SK-N-SH treated with all-trans-retinoic acid at 6 μM for 48 hours (cell line): ENCODE results near the gene CCL4.

ENCODE experiments used
- ATAC-seq: fragments of 200-7000 bp; cut with Tn5 transposase; 3 replicates; pipeline ENCODE4 v1.9.1; 2020; ENCODE audit warnings: mild to moderate bottlenecking, moderate library complexity
- BACH2 ChIP-seq: fragments of 250-450 bp; sonication (Bioruptor Pico); IDR thresholded peaks from 2 replicates; pipeline ENCODE4 v1.9.0; 2021; ENCODE audit warnings: mild to moderate bottlenecking, borderline replicate concordance
- CREB5 ChIP-seq: fragments of 250-450 bp; sonication (Bioruptor Pico); IDR thresholded peaks from 2 replicates; pipeline ENCODE4 v1.5.1; 2020; ENCODE audit warnings: low read depth, mild to moderate bottlenecking, moderate library complexity
- CSDC2 ChIP-seq: fragments of 250-450 bp; sonication (Bioruptor Pico); IDR thresholded peaks from 2 replicates; pipeline ENCODE4 v1.5.0; 2020; ENCODE audit warnings: mild to moderate bottlenecking, moderate library complexity
- ESRRG ChIP-seq: fragments of 250-450 bp; sonication (Bioruptor Pico); IDR thresholded peaks from 2 replicates; pipeline ENCODE4 v1.6.1; 2021; ENCODE audit warnings: mild to moderate bottlenecking
- ISL1 ChIP-seq: fragments of 250-450 bp; sonication (Bioruptor Pico); IDR thresholded peaks from 2 replicates; pipeline ENCODE4 v2.1.2; 2022; ENCODE audit warnings: mild to moderate bottlenecking, moderate library complexity
- OSR1 ChIP-seq: fragments of 250-450 bp; sonication (Bioruptor Pico); IDR thresholded peaks from 2 replicates; pipeline ENCODE4 v1.8.0; 2022; ENCODE audit warnings: moderate library complexity, mild to moderate bottlenecking, inconsistent platforms
- PPARA ChIP-seq: fragments of 250-450 bp; sonication (Bioruptor Pico); IDR thresholded peaks from 2 replicates; pipeline ENCODE4 v1.5.0; 2020; ENCODE audit warnings: mild to moderate bottlenecking, borderline replicate concordance
- SNAI2 ChIP-seq: fragments of 250-450 bp; sonication (Bioruptor Pico); IDR thresholded peaks from 2 replicates; pipeline ENCODE4 v1.5.0; 2020; ENCODE audit warnings: mild to moderate bottlenecking, moderate library complexity
- TOX ChIP-seq: fragments of 250-450 bp; sonication (Bioruptor Pico); IDR thresholded peaks from 2 replicates; pipeline ENCODE4 v1.8.0; 2021; ENCODE audit warnings: mild to moderate bottlenecking, moderate library complexity, borderline replicate concordance
- ZC3H10 ChIP-seq: fragments of 250-450 bp; sonication (Bioruptor Pico); IDR thresholded peaks from 2 replicates; pipeline ENCODE4 v1.5.1; 2021; ENCODE audit warnings: mild to moderate bottlenecking, moderate library complexity
- ZFP3 ChIP-seq: fragments of 250-450 bp; sonication (Bioruptor Pico); IDR thresholded peaks from 2 replicates; pipeline ENCODE4 v1.5.0; 2020; ENCODE audit warnings: mild to moderate bottlenecking, moderate library complexity
- ZFP30 ChIP-seq: fragments of 450-650 bp; formaldehyde crosslinking; IDR thresholded peaks from 2 replicates; pipeline ENCODE4 v1.5.0; 2022; ENCODE audit warnings: mild to moderate bottlenecking, moderate library complexity
- ZNF565 ChIP-seq: fragments of 450-650 bp; formaldehyde crosslinking; conservative IDR thresholded peaks from 2 replicates; pipeline ENCODE4 v1.5.0; 2020; ENCODE audit warnings: low read depth, mild to moderate bottlenecking, moderate library complexity
- ZNF70 ChIP-seq: fragments of 450-650 bp; formaldehyde crosslinking; IDR thresholded peaks from 2 replicates; pipeline ENCODE4 v1.5.0; 2020; ENCODE audit warnings: mild to moderate bottlenecking, moderate library complexity
- ZNF8 ChIP-seq: fragments of 450-650 bp; formaldehyde crosslinking; IDR thresholded peaks from 2 replicates; pipeline ENCODE4 v1.5.0; 2020; ENCODE audit warnings: mild to moderate bottlenecking, moderate library complexity
- TF ChIP-seq, protein P1 (sequence below): fragments of 250-450 bp; sonication (Bioruptor Pico); IDR thresholded peaks from 2 replicates; pipeline ENCODE4 v1.8.0; 2021; ENCODE audit warnings: low read depth, mild to moderate bottlenecking, moderate library complexity, borderline replicate concordance
- TF ChIP-seq, protein P2 (sequence below): fragments of 250-450 bp; sonication (Bioruptor Pico); IDR thresholded peaks from 2 replicates; pipeline ENCODE4 v1.5.1; 2021; ENCODE audit warnings: mild to moderate bottlenecking, moderate library complexity
- TF ChIP-seq, protein P3 (sequence below): fragments of 250-450 bp; sonication (Bioruptor Pico); IDR thresholded peaks from 2 replicates; pipeline ENCODE4 v1.5.0; 2020; ENCODE audit warnings: mild to moderate bottlenecking, moderate library complexity

Gene CCL4

GRCh38 chr17:36142806-36143205 is 39.2 kb downstream of the CCL4 start (continued):
- TF ChIP-seq, protein P1, sequence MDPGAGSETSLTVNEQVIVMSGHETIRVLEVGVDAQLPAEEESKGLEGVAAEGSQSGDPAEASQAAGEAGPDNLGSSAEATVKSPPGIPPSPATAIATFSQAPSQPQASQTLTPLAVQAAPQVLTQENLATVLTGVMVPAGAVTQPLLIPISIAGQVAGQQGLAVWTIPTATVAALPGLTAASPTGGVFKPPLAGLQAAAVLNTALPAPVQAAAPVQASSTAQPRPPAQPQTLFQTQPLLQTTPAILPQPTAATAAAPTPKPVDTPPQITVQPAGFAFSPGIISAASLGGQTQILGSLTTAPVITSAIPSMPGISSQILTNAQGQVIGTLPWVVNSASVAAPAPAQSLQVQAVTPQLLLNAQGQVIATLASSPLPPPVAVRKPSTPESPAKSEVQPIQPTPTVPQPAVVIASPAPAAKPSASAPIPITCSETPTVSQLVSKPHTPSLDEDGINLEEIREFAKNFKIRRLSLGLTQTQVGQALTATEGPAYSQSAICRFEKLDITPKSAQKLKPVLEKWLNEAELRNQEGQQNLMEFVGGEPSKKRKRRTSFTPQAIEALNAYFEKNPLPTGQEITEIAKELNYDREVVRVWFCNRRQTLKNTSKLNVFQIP = no peak
- TF ChIP-seq ZFP3 (CRISPR knock-in tag) (no peak), ZC3H10 (CRISPR knock-in tag) (no peak), SNAI2 (CRISPR knock-in tag) (no peak), ZNF8 (CRISPR knock-in tag) (no peak), OSR1 (CRISPR knock-in tag) (no peak), ZFP30 (no peak), PPARA (CRISPR knock-in tag) (no peak), ISL1 (no peak), BACH2 (CRISPR knock-in tag) (no peak), CREB5 (CRISPR knock-in tag) (no peak)

DNA sequence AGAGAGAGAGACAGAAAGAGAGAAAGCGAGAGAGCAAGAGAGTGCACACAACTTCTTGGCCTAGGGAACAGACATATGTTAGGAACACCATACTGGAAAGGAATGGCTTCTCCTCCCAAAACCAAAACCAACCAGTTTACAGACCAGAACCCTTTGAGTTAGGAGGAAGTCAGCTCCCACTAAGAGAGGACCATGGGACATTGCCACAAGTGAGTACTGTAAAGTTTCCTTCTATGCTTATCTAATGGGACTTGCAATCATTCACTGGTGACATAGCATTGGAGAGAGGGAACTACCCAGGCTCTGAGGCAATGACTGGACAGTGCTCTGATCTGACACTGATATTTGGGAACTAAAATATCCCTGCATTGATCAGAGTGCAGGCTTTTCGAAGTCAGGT is 40.4 kb downstream of the CCL4 start:
- ATAC-seq = no peak
- TF ChIP-seq PPARA (CRISPR knock-in tag) = no peak
- TF ChIP-seq, protein P2, sequence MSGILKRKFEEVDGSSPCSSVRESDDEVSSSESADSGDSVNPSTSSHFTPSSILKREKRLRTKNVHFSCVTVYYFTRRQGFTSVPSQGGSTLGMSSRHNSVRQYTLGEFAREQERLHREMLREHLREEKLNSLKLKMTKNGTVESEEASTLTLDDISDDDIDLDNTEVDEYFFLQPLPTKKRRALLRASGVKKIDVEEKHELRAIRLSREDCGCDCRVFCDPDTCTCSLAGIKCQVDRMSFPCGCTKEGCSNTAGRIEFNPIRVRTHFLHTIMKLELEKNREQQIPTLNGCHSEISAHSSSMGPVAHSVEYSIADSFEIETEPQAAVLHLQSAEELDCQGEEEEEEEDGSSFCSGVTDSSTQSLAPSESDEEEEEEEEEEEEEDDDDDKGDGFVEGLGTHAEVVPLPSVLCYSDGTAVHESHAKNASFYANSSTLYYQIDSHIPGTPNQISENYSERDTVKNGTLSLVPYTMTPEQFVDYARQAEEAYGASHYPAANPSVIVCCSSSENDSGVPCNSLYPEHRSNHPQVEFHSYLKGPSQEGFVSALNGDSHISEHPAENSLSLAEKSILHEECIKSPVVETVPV (CRISPR knock-in tag) = no peak
- TF ChIP-seq TOX (CRISPR knock-in tag) = no peak
- TF ChIP-seq OSR1 (CRISPR knock-in tag) = no peak
- TF ChIP-seq, protein P1 = no peak
- no peak for TF ChIP-seq ZNF70 (CRISPR knock-in tag)
- no peak for TF ChIP-seq CSDC2 (CRISPR knock-in tag)
- TF ChIP-seq, protein P3, sequence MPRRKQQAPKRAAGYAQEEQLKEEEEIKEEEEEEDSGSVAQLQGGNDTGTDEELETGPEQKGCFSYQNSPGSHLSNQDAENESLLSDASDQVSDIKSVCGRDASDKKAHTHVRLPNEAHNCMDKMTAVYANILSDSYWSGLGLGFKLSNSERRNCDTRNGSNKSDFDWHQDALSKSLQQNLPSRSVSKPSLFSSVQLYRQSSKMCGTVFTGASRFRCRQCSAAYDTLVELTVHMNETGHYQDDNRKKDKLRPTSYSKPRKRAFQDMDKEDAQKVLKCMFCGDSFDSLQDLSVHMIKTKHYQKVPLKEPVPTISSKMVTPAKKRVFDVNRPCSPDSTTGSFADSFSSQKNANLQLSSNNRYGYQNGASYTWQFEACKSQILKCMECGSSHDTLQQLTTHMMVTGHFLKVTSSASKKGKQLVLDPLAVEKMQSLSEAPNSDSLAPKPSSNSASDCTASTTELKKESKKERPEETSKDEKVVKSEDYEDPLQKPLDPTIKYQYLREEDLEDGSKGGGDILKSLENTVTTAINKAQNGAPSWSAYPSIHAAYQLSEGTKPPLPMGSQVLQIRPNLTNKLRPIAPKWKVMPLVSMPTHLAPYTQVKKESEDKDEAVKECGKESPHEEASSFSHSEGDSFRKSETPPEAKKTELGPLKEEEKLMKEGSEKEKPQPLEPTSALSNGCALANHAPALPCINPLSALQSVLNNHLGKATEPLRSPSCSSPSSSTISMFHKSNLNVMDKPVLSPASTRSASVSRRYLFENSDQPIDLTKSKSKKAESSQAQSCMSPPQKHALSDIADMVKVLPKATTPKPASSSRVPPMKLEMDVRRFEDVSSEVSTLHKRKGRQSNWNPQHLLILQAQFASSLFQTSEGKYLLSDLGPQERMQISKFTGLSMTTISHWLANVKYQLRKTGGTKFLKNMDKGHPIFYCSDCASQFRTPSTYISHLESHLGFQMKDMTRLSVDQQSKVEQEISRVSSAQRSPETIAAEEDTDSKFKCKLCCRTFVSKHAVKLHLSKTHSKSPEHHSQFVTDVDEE (CRISPR knock-in tag) = no peak
- TF ChIP-seq ZNF565 (CRISPR knock-in tag) = no peak

DNA sequence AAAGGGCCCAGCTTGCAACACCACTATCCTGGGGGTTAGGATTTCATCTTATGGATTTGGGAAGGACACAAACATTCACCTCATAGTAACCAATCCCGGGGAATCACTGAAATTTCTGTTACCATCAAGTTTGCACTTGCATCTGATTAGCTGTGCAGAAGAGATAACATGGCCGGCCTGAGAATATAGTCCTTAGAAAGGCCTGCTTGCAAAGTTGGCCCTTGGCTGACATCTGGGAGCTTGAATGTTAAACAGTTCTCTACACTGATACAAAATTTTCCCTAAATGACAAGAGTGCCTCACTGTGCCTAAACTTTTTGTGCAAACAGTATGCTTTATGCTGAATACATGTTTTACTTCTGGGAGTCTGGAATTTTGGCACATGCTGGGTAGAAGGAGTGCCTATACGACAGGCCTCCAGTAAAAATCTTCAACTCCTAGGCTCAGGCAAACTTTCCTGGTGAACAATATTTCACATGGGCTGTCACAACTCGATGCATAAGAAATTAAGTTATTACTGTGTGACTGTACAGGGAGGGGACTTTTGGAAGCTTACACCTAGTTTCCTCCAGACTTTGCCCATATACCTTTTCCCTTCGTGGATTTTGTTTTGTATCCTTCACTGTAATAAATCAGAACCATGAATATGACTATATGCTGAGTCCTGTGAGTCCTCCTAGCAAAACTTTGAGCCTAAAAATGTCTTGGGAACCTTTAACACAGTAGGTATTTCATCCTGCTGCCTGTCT is 41.5 kb downstream of the CCL4 start:
- TF ChIP-seq ZFP3 (CRISPR knock-in tag) (no peak), TOX (CRISPR knock-in tag) (no peak), ZNF70 (CRISPR knock-in tag) (no peak), ZNF8 (CRISPR knock-in tag) (no peak), CSDC2 (CRISPR knock-in tag) (no peak), OSR1 (CRISPR knock-in tag) (no peak), ESRRG (CRISPR knock-in tag) (no peak), ISL1 (no peak), CREB5 (CRISPR knock-in tag) (no peak), ZNF565 (CRISPR knock-in tag) (no peak), SNAI2 (CRISPR knock-in tag) (no peak), PPARA (CRISPR knock-in tag) (no peak)
- TF ChIP-seq, protein P3 (CRISPR knock-in tag) = no peak
- ATAC-seq = no peak
